Stimulated activated CD4-positive, alpha-beta T cell treated with anti-CD3 and anti-CD28 coated beads, Interleukin-15, amount 100 ng/mL, for 1 hour (primary cell): ENCODE data around the gene CHGA.

Experiments
- DNase-seq, 2 donors: peaks; one replicate each; pipeline ENCODE4 v3.0.0-alpha.2; 2020; ENCODE audit warnings: low read depth in 1 of 2, low spot score in 1 of 2

Gene CHGA

DNA sequence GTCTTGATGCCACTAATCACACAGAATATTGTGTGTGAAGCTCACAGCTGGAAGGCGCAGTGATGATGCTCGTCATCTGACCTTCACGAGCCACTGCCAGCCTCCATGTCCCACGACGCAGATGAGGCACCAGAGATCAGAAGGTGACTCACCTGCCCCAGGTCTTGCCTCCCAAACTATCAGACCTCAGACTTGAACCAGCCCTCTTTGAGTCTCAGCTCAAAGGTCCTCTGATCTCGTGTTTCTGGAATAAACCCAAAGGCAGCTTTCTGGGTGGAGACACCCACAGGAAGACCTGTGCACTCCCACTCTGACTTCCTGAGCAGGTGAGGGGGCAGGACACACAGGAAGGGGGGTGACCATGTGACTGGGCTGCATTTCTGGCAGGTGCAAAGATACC, 19.6 kb upstream of the CHGA start:
- DNase-seq, result no peak

GRCh38 chr14:92905667-92906066, 17.3 kb upstream of the CHGA start:
- no peak for DNase-seq

DNA sequence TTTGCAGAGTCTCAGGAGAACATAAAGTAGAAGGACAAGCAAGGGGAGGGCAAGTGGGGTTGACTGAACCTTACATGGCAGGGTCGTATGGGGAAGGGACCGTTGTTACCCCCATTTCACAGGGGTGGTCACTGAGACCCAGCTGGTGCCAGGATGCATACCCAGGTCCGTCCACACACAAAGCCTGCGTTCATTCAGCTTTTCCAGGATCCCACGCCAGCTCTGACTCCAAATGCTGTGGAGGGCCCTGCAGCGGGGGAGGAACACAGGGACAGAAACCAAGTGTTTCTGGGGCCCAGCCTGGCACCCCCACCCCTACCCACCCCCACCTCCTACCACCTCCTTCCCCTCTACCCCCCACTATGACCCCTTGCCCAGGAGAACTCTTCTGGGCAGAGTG, 16.5 kb upstream of the CHGA start:
- no peak for DNase-seq

DNA sequence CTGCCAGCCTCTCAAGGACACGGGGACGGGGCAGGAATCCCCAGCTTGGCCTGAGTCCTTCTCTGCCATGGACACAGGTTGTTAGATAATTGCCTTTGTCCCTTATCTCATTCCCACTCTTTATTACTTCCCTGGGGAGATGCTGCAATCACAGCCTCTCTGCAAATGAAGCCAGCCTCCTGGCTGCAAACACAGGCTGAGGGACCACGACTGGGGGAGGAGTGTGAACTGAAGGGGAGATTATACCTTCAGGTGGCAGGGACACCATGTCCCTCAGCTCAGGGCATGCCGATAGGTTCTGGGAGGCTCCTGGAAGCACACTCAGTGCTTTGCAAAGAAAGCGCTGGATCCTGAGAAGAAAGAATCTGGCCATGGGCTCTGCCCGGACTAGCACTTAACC, 16.1 kb upstream of the CHGA start:
- DNase-seq, result no peak

DNA sequence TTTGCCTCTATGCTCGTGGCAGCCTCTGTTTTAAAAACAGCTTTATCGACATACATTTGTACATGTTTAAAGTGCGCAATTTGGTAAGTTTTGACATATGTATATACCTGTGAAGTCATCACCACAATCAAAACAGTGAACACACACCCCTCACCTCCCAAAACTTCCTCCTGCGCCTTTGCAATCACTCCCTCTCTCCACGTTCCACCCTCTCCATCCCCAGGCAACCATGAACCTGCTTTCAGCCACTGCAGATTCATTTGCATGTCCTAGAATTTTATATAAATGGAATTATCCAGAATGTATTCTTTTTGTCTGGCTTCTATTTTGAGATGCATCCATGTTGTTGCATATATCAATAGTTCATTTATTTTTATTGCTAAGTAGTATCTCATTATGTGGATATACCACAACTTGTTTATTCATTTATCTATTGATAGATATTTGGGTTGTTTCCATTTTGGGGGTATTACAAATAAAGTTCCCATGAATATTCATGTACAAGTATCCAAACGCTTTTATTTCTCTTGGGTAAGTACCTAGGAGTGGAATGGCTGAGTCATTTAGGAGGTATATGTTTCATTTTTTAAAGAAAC, 15.5 kb upstream of the CHGA start:
- no peak for DNase-seq

DNA sequence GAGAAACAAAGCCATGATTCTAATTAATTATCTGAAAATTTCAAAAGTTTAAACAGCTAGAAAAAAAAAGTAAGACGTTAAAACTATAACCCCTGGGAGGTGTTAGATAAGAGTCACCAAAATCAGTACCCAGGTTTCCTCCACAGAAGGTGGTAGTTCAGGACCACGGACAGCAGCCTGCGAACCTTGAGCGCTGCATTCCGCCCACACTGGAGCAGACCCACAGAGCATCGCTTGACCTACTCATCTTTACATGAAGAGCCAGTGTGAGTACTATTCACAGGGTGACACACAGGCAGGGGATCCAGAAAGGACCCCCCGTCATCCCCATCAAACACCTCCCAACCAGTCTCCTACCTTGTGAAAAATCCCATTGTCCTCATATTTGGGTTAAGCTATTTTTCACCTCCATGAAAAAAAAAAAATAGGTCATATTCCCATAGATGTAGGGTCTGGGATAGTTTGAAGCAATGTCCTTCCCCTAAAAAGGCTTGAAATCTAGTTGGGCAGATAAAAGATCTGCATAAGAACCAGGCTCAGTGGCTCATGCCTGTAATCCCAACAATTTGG, 8.8 kb upstream of the CHGA start:
- no peak for DNase-seq

DNA sequence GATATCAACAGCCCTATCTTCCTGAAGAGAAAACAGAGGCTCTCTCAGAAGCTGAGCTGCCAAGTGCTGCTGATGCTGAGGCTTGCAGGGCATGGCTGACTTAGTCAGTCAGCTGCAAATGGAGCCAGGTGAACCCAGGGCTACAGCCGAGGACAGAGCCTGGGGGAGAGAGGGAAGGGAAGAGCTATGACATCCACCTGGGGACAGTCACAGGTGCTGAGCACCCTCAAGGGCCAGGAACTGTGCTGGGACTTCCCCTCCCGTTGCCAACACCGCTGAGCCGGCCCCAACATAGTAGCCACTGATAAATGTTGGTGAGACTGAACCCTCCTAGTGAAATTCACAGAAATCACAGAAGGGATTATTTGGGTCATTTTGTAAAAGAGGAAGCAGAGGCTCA, 6.7 kb upstream of the CHGA start:
- DNase-seq, result no peak

GRCh38 chr14:92917041-92917940, 5.7 kb upstream of the CHGA start:
- no peak for DNase-seq

- no peak for DNase-seq
Measured at GRCh38 chr14:92917956-92918355, 5.0 kb upstream of the CHGA start.

- no peak for DNase-seq
Measured at GRCh38 chr14:92920001-92920400, 2.9 kb upstream of the CHGA start.

DNA sequence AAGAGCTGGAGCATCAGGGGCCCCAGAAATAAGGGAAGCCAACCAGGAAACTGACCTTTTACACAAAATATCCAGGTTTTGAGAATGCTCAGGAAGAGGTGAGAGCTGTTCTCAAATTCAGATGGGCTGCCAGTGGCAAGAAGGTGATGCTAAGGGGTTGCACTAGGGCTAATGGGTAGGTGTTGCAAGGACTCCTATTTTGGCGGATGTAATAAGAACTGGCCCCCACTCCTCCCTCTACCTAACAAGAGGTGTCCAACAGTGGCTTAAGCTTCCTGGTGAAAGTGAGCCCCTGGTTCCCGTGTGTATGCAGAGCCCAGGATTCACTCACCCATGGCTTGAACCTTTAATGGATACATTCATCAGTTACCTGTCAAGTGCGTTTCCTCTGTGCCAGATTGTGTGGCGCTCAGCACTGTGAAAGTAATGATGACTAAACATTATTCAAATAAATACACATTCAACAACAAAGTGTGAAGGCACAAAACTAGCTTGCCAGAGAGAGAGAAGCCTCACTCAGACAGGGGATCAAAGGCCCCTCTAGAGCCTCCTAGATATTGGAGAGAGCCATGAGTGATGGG, 705 bp upstream of the CHGA start:
- DNase-seq, result no peak

GRCh38 chr14:92923744-92924103, 774 bp downstream of the CHGA start:
- DNase-seq, result no peak

DNA sequence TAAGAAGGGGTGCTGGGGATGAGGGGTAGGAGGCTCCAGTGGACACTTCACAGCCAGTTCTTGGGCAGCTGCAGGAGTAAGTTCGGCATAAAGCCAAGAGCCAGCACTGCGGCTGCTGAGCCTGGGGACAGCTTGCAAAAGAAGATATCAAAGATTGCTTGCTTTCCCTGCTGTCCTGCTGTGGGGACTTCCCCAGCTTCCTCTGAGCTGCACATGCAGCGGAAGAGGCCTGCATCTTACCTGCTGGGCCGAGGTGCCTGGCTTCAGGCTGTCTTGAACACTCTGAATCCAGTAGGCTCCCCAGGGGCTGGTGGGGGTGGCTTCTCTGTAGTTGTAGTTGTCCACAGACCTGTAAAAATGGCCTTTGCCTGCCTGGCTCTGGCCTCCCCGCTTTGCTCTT, 1.3 kb downstream of the CHGA start:
- no peak for DNase-seq

DNA sequence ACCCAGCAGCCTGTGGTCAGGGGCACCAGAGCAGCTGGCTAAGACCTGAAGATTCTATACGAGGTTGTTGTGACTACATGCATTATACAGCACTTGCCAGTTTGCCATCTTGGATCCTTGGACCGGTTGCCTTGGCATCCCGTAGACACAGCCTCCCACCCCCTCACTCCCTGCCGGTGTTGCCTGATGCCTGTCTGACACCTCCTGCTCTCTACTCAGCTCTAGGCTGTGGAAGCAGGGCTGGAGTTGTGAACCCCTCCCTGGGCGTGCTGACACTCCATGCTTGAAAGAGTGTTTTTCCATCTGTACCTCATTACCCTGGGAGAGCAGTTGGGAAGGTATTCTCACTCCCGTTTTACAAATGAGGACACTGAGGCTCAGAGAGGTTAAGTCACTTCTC, 2.5 kb downstream of the CHGA start:
- DNase-seq, result no peak

DNA sequence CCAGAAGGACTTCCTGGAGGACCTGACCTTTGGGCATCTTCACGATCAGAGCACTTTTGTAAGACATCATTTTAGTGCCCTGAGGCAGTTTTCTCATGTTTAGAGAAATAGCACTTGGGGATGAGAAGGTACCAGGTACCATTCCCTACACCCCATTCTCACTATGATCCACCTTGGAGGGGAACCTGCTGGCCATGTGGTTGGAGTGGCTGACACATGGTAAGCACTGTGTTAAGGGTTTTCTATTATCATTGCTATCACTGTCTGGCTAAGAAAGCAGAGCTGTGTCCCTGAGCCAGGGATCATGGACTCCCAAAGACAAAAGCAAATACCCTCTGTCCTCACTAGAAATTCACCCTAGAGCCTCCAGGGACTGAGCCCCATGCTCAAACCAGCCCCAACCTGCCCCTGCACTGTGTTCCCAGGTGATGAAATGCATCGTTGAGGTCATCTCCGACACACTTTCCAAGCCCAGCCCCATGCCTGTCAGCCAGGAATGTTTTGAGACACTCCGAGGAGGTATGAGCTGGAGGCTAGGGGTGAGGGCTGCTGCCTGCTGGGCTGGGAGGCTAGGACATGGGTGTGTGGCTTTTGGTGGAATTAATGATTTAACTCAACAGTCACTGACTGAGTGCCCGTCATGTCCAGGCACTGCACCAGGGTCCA, 3.4 kb downstream of the CHGA start:
- DNase-seq, result no peak

GRCh38 chr14:92926931-92927330, 4.0 kb downstream of the CHGA start:
- DNase-seq, result no peak

- DNase-seq, result no peak
Measured at GRCh38 chr14:92927349-92928257, 4.7 kb downstream of the CHGA start.

DNA sequence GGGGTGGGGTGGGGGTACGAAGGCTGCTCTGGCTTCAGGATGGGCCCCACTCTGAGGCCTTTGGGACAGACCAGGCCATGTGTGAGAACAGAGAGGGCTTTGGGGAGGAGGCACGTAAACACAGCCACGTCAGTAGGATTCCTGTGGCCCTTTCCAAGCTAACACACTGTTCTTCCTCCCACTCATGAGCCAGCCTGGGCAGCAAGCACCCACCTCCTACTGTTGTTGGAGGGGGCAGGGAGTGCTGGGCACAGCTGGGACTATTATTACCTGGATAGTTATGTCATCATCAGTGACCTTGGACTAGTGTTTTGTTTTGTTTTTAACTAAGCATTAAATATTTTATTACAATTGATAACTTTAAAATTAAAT, 5.3 kb downstream of the CHGA start:
- DNase-seq, result no peak

DNA sequence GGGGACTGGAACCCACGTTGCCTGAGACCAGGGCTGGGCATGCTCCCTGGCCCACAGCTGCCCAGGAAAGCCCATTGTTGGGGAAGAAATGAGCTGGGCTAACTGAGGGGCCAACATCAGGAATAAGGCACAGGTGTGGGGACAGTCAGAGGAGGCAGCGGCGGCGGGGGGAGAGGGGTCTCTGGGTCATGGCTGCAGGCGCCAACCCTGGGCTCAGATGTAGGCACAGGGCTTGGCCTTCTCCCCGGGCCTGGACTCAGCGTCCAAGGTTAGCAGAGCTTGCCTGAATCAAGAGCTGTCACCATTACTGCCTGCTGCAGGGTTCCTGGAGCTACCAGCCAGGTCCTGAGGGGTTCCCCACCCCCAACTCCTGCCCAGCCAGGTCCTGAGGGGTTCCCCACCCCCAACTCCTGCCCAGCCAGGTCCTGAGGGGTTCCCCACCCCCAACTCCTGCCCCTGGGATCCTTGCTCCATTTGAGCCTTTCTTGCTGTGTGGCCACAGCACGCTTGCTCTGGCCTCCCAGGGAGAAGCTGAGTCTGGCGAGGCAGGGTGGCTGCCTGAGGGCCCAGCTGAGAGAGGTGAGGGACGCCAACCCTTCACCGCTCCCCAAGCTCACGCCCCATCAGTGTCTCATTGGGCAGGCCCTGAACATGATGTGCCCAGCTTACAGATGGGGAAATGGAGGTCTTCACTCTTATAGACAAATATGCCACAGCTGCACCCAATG, 6.2 kb downstream of the CHGA start:
- no peak for DNase-seq
